Mesothelial cell of epicardium (in vitro differentiated cells): ENCODE measurements around the gene LSS. TPM values are rescaled to one million over a fixed set of nuclear protein-coding genes. Genes with fewer than 3 reads are reported as not detected.

ENCODE experiments used
- DNase-seq, 2 experiments: peaks; one replicate each; pipeline ENCODE4 v3.0.0; 2021; ENCODE audit warnings: low spot score in 2 of 2; ENCODE audit not compliant: unreplicated experiment in 2 of 2
- H3K27ac Mint-ChIP-seq: 2 replicates; pipeline ENCODE4 v1.8.0; 2021; ENCODE audit warnings: mixed read lengths
- H3K27me3 Mint-ChIP-seq: 2 replicates; pipeline ENCODE4 v1.8.0; 2021; ENCODE audit warnings: low read depth, mixed read lengths
- H3K36me3 Mint-ChIP-seq: 2 replicates; pipeline ENCODE4 v1.8.0; 2021; ENCODE audit warnings: mixed read lengths
- H3K4me1 Mint-ChIP-seq: 2 replicates; pipeline ENCODE4 v1.8.0; 2021; ENCODE audit warnings: mixed read lengths
- H3K4me3 Mint-ChIP-seq: 2 replicates; pipeline ENCODE4 v1.8.0; 2021; ENCODE audit warnings: mild to moderate bottlenecking, moderate library complexity, mixed read lengths
- H3K9me3 Mint-ChIP-seq: 2 replicates; pipeline ENCODE4 v1.8.0; 2021; ENCODE audit warnings: mixed read lengths
- CTCF ChIP-seq: fragments of 200-600 bp; sonication (generic); IDR thresholded peaks from one replicate; pipeline ENCODE4 v1.5.0; 2021; ENCODE audit warnings: antibody characterized with exemption; ENCODE audit not compliant: unreplicated experiment
- total RNA-seq: library from RNA; stranded (reverse); gene quantifications from 3 replicates; pipeline ENCODE4 v1.2.1, GENCODE V29; 2021

The LSS gene
- total RNA-seq, 1 donor from 2014 or later: 85.8 TPM

GRCh38 chr21:46155514-46156377 lies 72.8 kb downstream of the LSS start, which contains the start of gene FTCD:
Gene FTCD (minus strand): TSS chr21:46155579. CDS start chr21:46155523, 56 bp downstream.
- H3K36me3 Mint-ChIP-seq: no peaks in the 10 kb centered on the region
- no peak within 1 kb of the TSS for H3K4me3 Mint-ChIP-seq
- H3K4me1 Mint-ChIP-seq: peaks cover 8% of the 10 kb centered on the region
- no peak for DNase-seq
- H3K27me3 Mint-ChIP-seq: no peaks in the 10 kb centered on the region
- H3K9me3 Mint-ChIP-seq: no peaks in the 10 kb centered on the region
- H3K27ac Mint-ChIP-seq: no peak within 1 kb of the TSS
- TF ChIP-seq CTCF: no peak

- Mint-ChIP-seq H3K27me3 (no peaks in the 10 kb centered on the region), H3K27ac (no peak overlapping the region), H3K4me1 (peaks cover 8% of the 10 kb centered on the region), H3K4me3 (no peak overlapping the region), H3K9me3 (no peaks in the 10 kb centered on the region), H3K36me3 (no peaks in the 10 kb centered on the region)
- TF ChIP-seq CTCF: no peak
- DNase-seq: no peak
These were observed 73.5 kb downstream of the LSS start for GRCh38 chr21:46154955-46155513.

- Mint-ChIP-seq H3K4me1 (peaks cover 8% of the 10 kb centered on the region), H3K27ac (no peak overlapping the region), H3K4me3 (no peak overlapping the region), H3K27me3 (no peaks in the 10 kb centered on the region), H3K36me3 (no peaks in the 10 kb centered on the region), H3K9me3 (no peaks in the 10 kb centered on the region)
- no peak for DNase-seq
- no peak for TF ChIP-seq CTCF
These were observed 74.2 kb downstream of the LSS start for GRCh38 chr21:46154155-46154954.

- Mint-ChIP-seq H3K4me1 (peaks cover 8% of the 10 kb centered on the region), H3K4me3 (peak overlapping the region; percentile 36), H3K36me3 (no peaks in the 10 kb centered on the region), H3K27ac (no peak overlapping the region), H3K27me3 (no peaks in the 10 kb centered on the region), H3K9me3 (no peaks in the 10 kb centered on the region)
- TF ChIP-seq CTCF: peak; percentile 70
- peak in 1 of 2 experiments; percentile 83 for DNase-seq
These were observed 75.1 kb downstream of the LSS start for GRCh38 chr21:46153247-46154154.

GRCh38 chr21:46152927-46153246 lies 75.7 kb downstream of the LSS start:
- Mint-ChIP-seq H3K36me3 (no peaks in the 10 kb centered on the region), H3K27me3 (no peaks in the 10 kb centered on the region), H3K9me3 (no peaks in the 10 kb centered on the region), H3K27ac (no peak overlapping the region), H3K4me3 (no peak overlapping the region), H3K4me1 (peaks cover 8% of the 10 kb centered on the region)
- no peak for TF ChIP-seq CTCF
- DNase-seq: no peak
